ENCODE data around the gene IL1F10.
"Not testable (repeated sequence)": the region's sequence is repeated elsewhere in the genome, so short reads cannot be mapped to it uniquely, and the experiment has no call there.

DNA sequence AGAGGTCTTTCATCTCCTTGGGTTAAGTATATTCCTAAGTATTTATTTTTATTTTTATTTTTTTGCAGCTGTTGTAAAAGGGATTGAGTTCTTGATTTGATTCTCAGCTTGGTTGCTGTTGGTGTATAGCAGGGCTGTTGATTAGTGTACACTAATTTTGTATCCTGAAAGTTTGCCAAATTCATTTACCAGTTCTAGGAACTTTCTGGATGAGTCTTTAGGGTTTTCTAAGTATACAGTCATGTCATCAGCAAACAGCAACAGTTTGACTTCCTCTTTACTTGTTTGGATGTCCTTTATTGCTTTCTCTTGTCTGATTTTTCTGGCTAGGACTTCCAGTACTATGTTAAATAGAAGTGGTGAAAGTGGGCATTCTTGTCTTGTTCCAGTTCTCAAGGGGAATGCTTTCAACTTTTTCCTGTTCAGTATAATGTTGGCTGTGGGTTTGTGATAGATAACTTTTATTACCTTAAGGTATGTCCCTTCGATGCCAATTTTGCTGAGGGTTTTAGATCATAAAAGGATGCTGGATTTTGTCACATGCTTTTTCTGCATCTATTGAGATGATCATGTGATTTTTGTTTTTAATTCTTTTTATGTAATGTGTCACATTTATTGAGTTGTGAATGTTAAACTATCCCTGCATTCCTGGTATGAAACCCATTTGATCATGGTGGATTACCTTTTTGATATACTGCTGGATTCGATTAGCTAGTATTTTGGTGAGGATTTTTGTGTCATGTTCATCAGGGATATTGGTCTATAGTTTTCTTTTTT, 29.3 kb downstream of the IL1F10 start:
- TF ChIP-seq CTCF (optimal IDR thresholded peaks at IDR 0.05 in 1 of 3, IDR thresholded peaks at IDR 0.05 in 1 of 3, conservative IDR thresholded peaks at IDR 0.05 in 1 of 3; ENCODE audit: extremely low read depth in 1 of 3, insufficient read depth in 2 of 3, low read length in 3 of 3); EZH2 (IDR thresholded peaks at IDR 0.05; ENCODE audit: low read length): not testable (repeated sequence)

Measured in keratinocyte (primary cell).